ENCODE results near the gene MRGPRE.
"Not testable (repeated sequence)": the region's sequence is repeated elsewhere in the genome, so short reads cannot be mapped to it uniquely, and the experiment has no call there.

The MRGPRE gene, protein sequence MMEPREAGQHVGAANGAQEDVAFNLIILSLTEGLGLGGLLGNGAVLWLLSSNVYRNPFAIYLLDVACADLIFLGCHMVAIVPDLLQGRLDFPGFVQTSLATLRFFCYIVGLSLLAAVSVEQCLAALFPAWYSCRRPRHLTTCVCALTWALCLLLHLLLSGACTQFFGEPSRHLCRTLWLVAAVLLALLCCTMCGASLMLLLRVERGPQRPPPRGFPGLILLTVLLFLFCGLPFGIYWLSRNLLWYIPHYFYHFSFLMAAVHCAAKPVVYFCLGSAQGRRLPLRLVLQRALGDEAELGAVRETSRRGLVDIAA

DNA sequence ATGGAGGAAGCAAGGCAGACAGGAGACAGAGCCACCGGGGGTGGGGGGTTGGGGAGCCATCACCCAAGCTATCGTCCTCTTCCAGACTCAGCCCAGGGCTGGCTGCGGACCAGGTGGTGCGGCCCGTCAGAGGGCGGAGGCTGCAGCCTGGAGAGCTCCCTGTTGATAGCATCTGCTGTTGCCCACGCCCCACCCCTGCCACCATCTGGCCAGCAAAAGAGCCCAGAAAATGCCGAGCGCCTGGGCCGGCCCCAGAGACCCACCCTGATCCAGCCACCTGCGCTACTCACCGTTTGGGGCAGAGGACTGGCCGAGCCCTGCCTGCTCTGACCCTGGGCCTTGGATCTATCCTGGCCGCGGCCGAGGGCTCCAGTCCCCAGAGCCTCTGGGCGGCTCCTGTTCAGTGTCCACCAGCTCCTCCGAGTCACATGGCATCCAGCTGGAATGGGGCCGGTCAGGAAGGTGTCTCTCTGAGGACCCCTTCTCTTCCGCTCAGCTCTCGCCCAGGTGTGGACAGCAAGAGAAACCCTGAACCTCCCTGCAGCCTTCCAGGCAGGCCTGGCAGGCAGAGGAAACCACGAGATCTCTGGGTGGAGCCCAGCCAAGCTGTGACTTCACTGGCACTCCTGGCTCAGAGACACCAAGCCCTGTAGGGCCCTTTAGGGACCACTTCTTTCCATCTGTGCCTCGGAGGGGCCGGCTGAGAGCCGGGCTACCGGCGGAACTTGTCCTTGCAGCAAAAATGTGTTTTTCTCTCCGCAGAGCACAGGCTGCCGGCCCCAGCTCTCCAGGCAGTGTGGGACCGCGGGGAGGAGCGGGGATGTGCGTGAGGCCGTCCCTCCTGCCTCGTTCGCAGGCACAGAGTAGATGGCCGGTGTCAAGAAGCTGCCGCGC is at the start of gene MRGPRE:
MRGPRE (minus strand) TSS at position 567 of the 894 bp plus-strand sequence. CDS start 3,618 bp downstream, outside the sequence.
- DNase-seq, result no peak

DNA sequence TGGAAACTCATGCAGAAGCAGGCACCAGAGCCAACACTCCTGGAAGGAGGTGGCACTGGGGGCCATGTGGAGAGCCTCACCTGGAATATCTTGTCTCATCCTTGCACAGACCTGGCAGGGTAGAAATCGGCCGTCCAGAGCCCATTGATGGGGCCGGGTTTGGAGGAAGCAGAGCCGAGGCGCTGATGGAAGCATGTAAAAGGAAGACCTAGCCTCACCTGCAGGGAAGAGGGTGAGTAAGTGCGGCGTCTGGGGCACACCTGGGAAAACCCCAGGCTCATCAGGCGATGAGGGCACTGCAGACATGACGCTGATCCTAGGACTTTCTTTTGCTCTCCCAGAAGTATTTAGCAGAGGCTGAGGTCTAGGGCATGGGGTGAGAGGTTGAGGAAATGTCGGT is 48.9 kb upstream of the MRGPRE start:
- DNase-seq, result not testable (repeated sequence)

DNA sequence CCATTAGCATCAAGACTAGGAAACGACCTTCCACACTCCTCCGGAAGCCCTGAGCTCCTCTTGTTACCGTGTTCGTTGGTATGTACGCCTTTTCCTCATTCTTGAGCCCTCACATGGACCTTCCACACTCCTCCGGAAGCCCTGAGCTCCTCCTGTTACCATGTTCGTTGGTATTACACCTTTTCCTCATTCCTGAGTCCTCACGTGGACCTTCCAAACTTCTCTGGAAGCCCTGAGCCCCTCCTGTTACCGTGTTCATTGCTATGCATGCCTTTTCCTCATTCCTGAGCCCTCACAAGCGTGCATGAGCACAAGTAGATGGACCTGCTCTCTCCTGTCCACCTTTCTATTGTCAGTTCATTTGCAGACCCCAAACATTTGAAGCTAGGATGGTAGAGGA is 48.4 kb upstream of the MRGPRE start:
- DNase-seq, result not testable (repeated sequence)

DNA sequence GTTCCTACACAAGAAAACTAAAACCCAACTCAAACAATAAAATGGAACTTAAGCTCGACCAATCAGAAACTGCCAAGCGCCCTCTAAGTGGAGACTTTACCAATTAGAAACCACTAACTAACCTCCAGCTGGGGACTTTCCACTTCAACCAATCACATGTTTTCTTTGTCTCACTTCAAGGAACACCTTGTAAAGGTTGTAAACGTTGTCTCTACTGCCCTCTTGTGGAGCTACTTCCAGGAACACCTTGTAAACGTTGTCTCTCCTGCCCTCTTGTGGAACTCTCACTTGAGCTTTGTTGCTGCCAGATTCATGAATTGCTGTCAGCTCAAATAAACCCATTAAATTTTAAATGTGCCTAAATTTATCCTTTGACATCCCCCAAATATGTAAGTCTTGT is 46.7 kb upstream of the MRGPRE start:
- DNase-seq, result not testable (repeated sequence)

DNA sequence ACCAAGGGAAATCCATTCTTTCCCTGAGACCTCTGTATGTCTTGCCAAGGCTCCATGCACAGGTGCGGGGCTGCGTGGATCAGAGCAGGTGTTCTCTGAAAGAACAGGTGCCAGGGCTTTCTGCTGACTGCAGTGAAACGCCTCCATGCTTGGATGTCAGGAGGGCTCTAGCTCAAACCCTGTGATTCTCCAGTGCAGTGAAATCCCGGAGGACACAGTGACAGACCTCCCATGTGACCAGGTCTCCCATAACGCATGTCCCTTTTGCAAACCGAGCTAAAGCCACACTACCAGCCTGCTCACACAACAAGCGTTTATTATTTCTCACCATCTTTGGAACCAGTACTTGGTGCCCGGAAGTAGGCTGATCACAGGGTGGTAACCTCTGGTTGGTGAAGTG is 41.4 kb upstream of the MRGPRE start:
- not testable (repeated sequence) for DNase-seq

DNA sequence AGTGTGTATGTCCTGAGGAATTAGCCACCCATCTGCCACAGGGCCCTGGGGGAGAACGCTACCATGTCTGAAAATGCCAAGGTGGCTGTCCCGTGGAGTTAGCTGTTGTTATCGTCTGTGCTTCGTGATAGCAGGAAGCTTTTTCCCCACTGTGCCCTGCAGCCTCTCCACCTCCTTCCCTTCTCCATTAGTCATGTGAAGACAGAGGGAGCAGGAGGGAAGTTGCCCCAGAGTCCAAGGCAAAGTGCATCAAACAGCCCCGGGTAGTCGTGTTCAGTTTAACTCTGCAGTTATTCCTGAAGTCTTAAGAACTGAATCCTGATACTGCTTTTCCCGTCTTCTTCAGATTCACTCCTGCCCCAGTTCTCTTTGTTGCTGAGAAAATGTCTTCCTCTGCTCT is 30.3 kb upstream of the MRGPRE start:
- not testable (repeated sequence) for DNase-seq

DNA sequence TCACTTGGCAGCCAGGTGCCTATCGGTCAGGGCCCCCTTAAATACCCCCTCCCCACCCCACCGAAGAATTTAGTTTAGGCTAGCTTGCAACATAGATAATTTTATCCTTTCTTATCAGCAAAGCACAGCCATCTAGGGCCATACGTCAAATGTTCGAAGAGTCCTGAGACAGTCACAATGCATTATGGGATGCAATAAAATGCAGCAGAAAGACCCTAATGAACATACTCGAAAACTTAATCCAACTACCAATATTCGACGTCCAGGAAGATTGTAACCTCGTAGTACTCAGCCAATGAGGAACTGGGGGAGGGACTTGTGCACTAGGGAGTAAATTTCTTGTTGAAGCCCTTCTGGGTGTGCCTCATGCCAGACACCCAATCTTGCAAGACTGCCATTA is 29.6 kb upstream of the MRGPRE start:
- DNase-seq, result not testable (repeated sequence)

DNA sequence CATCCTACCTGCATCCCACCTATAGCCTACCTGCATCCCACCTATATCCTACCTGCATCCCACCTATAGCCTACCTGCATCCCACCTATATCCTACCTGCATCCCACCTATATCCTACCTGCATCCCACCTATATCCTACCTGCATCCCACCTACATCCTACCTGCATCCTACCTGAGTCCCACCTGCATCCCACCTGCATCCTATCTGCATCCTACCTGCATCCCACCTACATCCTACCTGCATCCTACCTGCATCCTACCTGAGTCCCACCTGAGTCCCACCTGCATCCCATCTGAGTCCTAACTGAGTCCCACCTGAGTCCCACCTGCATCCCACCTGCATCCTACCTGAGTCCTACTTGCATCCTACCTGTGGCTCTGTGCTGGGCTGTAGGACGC is 25.3 kb upstream of the MRGPRE start:
- not testable (repeated sequence) for DNase-seq

DNA sequence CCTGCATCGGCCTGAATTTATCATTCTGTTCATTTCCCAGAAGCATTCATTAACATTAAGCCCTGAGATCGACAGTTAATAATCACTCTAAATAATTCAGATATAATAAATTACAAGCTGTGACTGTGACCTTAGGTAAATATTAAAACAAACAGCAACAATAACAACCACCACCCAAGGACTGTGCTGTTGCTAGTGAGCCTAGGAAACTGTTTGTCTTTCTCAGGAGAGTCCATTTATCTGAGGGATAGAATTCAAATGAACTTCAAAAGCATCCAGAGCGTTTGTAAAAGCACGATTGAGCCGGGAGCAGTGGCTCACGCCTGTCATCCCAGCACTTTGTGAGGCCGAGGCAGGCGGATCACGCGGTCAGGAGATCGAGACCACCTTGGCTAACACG is 23.0 kb upstream of the MRGPRE start:
- DNase-seq, result not testable (repeated sequence)

DNA sequence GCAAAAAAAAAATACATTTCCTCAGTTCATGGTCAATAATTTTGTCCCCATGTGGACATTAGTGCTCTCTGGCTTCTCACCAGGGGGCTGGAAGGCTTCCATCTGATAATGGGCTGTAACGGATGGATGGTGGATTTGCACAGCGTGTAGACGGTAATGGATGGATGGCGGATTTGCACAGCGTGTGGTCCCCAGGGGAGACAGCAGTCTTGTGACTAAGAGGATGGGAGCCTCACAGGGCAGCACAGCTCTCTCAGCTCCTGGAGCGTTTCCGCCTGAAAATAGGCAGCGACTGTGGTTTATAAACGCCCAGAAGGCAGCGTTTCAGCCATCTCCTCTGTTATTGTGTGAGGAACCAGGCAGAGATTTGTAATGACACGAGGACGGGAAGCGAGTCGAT is 22.6 kb upstream of the MRGPRE start:
- not testable (repeated sequence) for DNase-seq

DNA sequence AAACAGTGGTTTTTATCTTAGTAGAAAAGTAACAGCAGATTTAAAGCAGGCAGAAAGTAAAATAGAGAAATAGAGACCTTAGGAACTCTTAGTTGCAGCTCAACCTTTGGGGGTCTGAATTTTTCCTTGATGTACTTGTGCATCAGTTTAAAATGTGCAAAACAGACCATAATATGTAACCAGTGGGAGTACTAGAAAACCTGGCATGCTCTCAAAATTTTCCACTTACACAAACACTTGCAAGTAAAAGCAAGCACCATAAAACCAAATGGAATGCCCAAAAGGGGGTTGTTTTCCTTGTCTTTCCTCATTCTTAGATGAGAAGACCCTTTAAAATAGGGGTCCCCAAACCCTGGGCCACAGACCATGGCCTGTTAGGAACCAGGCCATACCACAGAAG is 12.9 kb upstream of the MRGPRE start:
- no peak for DNase-seq

DNA sequence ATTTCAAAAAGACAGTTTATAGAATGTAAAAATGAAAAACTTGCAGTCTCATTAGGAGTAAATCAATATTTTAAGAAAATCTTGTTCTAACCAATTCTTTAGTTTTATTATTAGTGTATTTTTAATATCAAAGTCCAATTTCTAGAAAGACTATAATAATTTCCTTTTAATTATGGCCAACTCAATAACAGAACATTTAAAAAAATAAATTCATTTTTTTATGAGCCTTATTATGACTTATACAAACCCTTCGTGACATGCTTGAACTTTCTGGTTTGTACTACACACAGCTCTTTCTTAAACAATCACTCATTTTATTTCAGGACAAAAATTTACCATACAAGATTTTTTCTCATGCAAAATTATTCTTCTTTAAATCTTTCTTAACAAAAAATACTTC is 11.7 kb upstream of the MRGPRE start:
- DNase-seq, result no peak

DNA sequence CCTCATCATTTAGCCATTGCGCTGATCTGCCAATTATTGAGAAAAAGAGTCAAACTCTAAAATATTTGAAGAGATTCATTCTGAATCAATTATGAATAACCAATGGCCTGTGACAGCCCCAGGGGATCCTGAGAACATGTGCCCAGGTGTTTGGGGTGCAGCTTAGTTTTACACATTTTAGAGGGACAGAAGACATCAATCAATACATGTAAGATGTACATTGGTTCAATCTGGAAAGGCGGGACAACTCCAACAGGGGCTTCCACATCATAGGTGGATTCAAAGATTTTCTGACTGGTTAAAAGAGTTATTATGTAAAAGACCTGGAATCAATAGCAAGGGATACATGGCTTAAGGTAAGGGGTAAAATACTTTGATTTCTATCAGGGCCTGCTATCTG is 4.9 kb upstream of the MRGPRE start:
- DNase-seq, result no peak

DNA sequence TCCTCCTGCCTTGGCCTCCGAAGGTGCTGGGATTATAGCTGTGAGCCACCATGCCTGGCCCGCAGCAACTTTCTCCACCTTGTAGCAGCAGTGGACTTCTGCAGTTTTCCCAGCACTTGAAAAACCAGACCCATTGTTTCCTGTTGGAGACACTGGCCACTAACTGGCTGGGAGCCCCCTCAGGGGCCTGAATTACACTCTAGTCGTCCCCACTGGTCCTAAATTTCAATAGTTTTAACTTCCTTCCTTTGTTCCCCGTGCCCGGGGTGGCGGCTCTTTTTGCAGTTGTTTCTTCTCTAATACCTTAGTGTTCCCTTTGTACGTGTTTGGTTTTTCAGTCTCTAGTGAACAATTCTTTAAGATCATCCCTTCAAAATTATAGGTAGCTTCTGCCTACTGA is 2.6 kb upstream of the MRGPRE start:
- DNase-seq, result no peak

DNA sequence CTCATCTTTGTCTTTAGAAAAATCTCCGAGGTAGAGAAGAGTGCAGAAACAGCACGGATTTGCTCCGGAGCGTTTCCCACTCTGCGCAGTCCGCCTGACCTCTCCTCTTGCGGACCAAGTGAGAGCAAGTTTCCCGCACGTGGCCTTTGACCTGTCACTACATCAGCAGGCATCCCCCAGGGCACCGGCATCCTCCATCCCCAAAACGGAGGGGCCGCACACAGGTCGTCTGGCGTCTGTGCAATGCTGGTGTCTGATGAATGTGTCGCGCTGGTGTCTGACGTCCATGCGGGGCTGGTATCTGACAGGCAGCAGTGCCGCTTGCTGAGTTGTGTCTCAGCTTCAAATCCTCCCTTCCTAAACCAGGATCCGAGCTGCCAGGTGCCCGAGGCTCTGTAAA is 739 bp upstream of the MRGPRE start:
- no peak for DNase-seq

DNA sequence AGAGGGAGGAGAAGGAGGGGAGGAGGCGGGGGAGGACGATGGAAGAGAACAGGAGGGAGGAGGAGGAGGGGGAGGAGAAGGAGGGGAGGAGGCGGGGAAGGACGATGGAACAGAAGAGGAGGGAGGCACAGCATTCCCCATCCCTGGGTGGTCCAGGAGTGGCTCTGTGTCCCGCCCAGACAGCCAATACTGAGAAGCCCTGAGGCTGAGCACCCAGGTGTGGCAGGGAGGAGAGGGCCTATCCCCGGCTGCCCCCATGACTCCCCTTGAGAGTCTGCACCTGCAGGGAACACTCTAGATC is 717 bp downstream of the MRGPRE start:
- no peak for DNase-seq

DNA sequence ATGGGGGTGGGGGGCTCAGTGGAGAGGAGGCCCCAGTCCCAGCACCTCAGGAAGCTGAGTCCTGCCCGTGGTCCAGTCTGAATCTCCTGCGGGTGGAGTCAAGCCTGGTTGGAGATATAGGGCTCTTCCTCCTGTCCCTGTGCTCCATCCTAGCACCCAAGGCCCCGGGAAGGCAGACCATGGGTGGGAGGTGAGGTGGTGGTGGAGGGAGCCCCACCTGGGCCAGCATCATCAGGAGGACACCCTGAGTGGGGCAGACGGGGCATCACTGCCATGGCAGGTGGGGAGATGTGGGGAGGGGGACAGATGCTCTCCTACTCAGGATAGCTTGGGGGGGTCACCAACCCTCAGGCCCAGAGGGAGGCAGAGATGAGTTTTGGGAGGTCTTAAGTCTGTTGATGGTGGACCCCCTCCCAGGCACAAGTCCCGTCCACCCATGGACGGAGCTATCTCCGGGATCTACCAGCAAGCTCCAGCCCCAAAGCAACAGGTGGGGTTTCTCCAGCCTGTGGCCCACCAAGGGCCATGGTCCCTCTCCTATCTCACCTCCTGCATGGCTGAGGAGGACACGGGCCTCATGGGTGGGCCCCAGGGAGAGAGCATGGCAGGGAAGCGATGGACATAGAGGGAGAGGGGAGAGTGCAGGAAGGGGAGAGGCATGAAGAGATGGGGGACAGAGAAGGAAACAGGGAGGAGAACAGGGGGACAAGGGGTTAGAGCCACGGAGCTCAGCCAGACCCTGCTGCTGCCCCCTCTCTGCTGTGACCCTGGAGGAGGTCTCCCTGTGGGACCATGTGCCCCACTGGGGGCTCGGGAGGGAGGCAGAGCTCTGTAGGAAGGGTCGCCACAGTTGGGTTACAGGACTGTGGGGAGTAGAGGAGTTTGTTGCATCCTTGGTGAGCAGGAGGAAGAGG is 1.3 kb downstream of the MRGPRE start:
- DNase-seq, result no peak

DNA sequence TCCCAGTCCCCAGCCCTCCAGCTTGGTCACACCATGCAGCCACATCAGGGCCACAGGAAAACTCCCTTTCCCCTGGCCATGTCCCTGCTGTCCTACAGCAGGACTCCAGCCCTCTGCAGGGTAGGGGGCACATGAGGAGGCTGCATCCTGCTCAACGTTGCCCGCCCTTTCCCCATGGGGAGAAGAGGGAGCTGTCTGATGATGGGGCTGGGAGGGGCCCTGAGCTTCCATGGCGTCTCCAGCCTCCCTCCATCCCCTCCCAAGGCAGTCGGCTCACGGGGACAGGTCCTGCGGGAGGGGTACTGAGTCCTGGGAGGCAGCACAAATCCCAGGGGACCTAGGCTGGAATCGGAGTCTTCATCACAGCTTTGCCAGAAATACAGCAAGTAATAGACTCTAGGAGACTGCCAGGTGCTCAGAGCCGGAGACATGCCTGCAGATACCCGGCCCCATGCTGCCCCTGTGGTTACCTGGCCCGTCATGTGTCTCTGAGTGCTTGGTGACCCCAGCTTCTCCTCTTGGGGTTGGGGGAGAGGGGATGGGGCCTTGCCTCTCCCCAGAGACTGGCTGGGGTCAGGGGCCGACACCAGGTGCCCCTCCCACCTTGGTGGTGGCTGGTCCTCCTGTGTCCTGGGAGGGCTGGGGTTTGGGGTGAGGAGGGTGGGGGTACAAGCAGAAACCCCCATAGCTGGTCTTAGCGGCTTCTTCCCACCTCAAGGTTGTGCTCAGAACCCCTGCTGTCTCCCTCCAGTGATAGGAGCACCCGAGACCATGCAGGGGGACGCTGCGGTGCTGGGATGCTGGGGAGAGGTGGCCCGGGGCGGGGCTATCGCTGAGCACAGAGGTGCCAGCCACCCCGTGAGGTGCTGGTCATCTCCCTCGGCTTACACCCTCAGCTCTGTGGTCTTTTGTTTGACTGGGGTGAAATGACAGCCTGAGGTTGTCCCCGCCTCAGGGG is 2.3 kb downstream of the MRGPRE start:
- DNase-seq, result no peak

DNA sequence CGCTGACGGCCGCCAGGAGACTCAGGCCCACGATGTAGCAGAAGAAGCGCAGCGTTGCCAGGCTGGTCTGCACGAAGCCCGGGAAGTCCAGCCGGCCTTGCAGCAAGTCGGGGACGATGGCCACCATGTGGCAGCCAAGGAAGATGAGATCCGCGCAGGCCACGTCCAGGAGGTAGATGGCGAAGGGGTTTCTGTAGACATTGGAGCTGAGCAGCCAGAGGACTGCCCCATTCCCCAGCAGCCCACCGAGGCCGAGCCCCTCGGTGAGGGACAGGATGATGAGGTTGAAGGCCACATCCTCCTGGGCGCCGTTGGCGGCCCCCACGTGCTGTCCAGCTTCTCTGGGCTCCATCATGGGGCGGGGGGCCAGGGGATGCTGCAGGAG is 3.8 kb downstream of the MRGPRE start:
- DNase-seq, result no peak

DNA sequence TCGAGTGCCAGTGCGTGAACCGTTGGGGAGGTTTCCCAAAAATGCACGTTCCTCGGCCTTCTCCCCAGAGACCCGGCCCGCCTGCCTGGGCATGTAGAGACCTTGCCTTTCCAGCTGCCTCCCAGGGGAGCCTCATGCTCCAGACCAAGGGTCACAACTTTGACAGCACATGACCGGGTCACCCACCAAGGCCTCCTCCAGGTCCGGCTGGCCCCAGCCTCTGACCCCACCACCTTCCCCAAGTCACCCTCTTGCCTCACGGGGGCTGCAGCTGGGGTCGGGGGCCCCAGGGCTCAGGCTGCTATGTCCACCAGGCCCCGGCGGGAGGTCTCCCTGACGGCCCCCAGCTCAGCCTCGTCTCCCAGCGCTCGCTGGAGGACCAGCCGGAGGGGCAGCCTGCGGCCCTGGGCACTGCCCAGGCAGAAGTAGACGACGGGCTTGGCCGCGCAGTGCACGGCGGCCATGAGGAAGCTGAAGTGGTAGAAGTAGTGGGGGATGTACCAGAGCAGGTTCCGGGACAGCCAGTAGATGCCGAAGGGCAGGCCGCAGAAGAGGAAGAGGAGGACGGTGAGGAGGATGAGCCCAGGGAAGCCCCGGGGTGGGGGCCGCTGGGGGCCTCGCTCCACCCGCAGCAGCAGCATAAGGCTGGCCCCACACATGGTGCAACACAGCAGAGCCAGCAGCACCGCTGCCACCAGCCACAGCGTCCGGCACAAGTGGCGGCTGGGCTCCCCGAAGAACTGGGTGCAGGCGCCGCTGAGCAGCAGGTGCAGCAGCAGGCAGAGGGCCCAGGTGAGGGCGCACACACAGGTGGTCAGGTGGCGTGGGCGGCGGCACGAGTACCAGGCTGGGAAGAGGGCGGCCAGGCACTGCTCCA is 4.4 kb downstream of the MRGPRE start:
- no peak for DNase-seq

Measured in activated CD8-positive, alpha-beta memory T cell treated with anti-CD3 and anti-CD28 coated beads, Interleukin-2, amount 50 U/mL, for 48 hours (primary cell).